Ramos (cell line): ENCODE results near the gene TNPO3.
"Not testable (repeated sequence)": the region's sequence is repeated elsewhere in the genome, so short reads cannot be mapped to it uniquely, and the experiment has no call there.

Experiments used
- in situ Hi-C: fragments of 300-500 bp; cut with MboI; formaldehyde crosslinking; loops from one replicate; pipeline ENCODE4 v1.14.3; 2022; ENCODE audit warnings: low sequenced_read_pairs; ENCODE audit not compliant: unreplicated experiment

The TNPO3 gene

DNA sequence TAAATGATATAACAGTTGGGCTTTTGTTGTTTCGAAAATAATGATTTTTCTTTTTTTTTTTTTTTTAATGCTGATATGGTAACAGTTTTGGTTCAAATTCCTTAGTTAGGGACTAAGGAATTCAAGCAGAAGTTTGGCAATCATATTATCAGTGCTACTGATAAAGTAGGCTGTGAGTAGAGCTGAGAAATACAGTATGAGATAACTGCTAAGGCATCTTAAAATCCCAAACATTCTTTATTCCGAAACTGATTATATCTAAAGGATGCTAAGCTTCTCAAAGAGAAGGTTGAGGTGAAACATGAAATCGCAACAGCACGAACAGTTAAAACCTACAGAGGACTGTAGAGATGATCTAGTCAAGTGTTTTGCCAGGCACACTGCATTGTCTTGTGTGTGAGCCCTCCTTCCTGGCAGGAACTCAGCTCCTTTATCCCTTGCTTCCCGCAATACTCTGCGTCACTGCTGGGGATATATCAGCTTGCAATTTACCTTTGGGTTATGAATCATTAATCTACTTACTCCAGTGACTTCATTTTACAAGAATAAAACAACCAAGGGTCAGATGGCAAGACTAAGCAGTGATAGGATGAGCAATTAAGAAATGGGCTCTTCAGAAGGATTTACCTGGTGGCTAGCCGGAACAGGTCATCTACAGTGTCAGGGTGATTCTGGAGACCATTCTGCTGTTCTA is 80.5 kb downstream of the TNPO3 start:
- in situ Hi-C loops: no loop called here

DNA sequence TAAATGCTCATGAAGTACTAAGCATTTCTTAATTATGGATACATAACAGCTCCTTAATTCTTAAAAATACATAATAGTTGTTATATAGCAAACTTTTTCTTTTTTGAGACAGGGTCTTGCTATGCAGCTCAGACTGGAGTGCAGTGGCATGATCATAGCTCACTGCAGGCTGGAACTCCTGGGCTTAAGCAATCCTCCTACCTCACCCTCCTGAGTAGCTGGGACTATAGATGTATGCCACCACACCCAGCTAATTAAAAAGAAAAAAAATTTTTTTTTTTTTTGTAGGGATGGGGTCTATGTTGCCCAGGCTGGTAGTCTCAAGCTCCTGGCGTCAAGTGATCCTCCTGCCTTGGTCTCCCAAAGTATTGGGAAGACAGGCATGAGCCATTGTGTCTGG is 86.3 kb downstream of the TNPO3 start:
- in situ Hi-C loops: no loop called here

DNA sequence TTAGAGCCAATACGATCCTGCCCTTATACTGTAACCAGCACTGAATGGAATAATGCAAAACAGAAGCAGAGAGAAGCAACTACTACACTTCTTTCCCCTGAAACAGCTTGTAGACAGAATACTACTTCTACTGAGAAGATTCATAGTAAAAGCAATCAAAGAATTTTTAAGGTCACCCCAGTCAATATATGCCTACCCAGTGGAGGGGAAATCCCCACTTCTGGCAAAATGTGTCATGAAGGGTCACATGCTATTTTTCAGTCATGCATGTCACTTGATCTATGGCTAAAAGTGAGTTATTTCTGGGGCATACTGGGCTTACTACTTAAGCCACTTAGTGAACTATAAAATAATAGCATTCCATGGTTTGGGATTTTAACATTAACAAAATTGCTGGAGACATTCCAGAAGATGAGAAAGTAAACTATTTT is 91.6 kb downstream of the TNPO3 start:
- in situ Hi-C loops: no loop called here

DNA sequence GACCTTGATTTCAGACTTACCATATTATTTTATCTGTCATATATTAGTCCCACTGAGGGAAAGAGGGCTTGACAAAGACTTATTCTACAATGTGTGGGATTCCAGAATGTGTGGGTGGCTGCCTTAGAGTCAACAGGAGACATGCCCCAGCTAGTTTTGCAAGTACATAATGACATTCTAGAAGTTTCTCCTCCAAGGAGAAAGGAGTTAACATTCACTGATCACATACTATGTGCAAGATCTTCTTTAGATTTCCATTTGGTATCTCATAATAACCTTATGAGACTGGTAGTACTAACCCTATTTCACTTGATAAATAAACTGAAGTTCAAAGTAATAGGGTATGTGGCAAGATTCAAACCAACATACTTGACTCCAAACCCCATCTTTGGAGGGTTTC is 92.0 kb downstream of the TNPO3 start:
- in situ Hi-C loops: no loop called here

DNA sequence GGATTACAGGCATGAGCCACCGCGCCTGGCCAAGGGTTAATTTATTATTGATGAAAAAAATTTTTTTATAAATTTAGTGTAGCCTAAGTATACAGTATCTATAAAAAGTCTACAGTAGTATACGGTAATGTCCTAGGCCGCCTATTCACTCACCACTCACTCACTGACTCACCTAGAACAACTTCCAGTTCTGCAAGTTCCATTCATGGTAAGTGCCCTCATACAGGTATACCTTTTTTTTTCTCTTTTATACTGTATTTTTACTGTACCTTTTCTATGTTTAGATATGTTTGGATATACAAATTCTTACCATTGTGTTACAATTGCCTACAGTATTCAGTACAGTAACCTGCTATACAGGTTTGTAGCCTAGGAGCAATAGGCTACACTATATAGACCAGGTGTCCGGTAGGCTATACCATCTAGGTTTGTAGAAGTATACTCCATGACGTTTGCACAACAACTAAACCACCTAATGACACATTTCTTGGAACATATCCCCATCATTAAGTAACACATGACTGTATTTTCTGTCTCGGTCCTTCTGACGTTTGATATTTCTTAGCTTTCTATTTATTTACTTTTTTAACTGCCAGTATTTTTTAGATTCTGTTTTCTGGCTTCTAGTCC is 93.8 kb downstream of the TNPO3 start:
- in situ Hi-C loops: no loop called here

DNA sequence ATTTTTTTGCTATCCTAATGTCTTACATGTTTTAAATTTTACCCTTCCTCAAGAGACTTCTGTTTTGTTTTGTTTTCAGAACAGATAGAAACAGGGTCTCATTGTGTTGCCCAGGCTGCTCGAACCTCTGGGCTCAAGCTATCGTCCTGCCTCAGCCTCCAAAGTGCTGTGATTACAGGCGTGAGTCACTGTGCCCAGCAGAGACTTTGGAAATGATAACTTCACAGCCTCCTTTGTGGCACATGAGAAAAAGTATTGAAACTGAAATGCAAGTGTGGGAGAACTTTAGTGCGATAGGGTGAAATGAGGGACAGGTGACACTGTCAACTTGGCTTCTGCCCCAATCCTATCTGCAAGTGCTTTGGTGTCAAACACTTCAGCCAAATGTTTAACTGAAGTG is 95.6 kb downstream of the TNPO3 start:
- in situ Hi-C loops: no loop called here

DNA sequence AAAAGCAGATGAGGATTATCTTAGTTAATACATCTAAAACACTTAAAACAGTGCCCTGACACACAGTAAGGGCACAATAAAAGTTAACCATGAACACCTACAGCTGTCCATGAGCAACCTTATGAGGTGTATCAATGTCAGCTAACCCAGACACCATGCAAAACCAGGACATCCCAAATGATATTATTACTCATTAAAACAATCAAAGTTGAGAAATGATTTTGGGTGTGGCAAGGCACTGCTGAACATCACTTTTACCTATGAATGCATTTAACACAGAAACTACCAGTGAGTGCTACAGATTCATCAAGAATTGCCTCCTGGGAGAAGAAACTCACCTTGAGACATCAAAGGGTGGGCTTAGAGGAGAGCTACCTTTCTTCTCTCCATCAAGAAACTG is 98.9 kb downstream of the TNPO3 start:
- in situ Hi-C loops: no loop called here

DNA sequence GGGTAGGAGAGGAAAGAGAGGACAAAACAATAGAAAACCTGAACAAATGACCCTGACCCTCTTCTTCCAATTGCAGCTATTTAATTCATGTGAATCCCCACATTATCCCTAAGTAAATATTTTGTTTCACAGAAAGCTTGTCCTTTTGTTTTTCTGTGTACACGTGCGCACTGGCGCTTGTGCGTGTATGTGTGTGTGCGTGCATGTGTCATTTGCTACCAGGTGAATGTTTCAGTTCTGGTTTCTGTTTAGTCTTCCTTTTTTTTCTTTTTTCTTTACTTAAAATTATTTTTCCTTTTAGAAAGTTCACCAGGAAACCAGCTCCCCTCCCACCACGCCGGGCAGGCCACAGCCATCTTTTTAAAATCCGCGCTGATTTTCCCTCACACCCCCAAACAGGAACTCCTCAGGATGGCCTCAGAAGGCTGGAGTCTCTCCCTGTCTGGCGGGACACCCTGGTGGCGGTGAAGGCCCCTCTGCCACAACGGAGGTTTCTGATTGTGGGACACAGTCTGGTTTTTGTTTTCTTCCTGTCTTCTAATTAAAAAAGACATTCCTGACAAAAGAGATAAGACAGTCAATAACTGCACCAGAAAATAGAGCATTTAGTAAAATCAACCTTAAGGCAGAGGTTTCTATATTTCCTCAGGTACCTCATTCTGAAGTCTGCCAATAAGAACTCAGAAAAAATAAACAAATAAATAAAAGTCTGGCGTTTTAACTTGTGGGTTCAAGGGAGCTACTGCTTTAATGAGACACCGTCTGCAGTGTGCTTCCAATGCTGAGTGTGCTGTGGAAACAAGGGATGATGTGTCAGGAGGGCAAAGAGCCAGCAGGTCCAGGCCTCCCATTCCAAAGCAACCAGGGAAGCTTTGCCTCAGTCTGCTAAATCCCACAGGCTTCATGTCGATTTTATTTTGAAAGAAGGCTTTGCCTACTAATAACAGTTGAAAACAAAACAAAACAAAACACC is 99.8 kb downstream of the TNPO3 start:
- in situ Hi-C loops: no loop called here

DNA sequence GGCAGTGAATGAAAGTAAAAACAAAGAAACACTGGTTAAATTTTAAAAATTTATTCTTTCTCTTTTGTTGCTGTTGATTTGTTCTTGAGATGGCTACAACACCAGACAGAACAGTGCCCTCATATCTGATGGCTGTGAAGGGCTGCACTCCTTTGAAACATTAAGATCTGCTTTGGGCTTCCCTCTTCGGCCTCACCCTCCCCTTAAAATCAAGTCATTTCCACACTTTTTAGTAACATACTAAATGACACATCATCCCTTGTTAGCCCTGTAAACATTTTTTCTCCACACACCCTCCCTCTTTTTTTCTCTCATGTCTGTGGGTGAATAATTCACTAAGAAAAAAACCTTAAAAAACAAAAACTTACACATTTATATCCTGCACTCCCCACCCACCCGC is 100.8 kb downstream of the TNPO3 start:
- in situ Hi-C loops: no loop called here

DNA sequence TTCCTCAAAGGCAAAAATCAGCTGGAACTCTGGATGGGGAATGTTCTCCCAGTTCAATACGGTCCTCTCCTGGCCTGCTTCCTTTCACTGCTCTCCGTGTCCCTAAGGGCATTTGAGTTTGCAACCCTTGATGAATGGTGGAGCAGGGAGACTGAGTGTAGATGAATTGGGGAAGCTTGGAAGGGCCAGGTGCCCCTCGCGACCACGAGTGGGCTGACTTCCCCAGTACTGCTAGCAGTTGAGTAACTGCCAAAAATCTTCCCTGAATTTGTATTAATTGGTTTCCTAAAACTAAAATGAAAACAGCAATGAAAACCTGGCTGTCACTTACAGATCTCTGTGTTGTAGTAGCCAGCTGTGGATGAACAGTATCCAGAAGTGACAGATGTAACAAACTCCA is 103.6 kb downstream of the TNPO3 start:
- in situ Hi-C loops: no loop called here

DNA sequence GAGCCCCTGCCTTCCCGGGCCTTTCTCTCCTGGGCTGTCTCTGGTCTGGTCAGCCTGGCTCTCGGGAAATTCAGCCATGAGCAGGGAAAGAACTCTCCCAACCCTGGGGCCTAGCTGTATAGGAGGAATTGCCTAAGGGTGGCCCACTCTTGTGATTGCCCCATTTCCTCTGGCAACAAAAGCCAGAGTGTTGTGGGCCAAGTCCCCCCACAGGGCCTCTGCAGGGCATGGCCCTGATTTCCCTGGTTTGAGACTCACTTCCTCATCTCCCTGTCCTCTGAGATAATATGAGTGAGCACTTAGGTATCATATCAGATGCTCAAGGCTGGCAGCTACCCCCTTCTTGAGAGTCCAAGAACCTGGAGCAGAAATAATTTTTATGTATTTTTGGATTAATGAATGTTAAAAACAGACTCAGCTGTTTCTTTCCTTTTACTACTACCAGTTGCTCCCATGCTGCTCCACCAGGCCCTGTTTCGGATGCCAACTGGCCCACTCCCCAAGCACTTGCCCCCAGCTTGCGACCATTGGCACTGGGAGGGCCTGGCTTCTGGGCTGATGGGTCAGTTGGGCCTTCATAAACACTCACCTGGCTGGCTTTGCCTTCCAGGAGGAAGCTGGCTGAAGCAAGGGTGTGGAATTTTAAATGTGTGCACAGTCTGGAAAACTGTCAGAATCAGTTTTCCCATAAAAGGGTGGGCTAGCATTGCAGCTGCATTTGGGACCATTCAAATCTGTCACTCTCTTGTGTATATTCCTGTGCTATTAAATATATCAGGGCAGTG is 105.7 kb downstream of the TNPO3 start:
- in situ Hi-C loops: no loop called here

DNA sequence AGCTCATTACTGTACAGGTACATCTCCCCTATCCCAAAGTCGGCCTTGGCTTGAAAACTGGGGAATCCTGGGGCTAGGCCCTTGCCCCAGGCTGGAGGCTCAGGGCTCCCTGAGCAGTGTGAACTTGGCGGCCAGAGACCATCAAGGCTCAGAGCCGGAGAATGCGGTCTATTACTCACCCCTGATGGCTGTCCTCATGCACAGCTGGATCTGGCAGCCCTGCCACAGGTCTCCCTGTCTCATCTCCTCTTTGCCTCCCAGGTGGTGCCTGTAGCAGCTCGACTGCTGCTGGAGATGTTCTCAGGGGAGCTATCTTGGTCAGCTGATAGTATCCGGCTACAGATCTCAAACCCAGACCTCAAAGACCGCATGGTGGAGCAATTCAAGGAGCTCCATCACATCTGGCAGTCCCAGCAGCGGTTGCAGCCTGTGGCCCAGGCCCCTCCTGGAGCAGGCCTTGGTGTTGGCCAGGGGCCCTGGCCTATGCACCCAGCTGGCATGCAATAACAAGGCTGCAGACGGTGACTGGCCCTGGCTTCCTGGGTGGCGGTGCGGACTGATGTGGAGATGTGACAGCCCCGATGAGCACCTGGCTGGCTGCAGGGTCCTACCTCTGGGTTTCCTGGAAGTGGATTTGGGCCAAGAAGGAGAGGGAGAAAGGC is 106.5 kb downstream of the TNPO3 start:
- in situ Hi-C loops: no loop called here

DNA sequence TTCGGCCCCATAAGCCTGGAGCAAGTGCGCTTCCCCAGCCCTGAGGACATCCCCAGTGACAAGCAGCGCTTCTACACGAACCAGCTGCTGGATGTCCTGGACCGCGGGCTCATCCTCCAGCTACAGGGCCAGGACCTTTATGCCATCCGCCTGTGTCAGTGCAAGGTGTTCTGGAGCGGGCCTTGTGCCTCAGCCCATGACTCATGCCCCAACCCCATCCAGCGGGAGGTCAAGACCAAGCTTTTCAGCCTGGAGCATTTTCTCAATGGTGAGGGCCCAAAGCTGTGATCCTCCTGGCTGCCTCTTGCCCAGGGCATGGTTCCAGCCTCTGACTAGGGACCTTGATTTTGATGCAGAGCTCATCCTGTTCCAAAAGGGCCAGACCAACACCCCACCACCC is 107.1 kb downstream of the TNPO3 start:
- in situ Hi-C loops: no loop called here

DNA sequence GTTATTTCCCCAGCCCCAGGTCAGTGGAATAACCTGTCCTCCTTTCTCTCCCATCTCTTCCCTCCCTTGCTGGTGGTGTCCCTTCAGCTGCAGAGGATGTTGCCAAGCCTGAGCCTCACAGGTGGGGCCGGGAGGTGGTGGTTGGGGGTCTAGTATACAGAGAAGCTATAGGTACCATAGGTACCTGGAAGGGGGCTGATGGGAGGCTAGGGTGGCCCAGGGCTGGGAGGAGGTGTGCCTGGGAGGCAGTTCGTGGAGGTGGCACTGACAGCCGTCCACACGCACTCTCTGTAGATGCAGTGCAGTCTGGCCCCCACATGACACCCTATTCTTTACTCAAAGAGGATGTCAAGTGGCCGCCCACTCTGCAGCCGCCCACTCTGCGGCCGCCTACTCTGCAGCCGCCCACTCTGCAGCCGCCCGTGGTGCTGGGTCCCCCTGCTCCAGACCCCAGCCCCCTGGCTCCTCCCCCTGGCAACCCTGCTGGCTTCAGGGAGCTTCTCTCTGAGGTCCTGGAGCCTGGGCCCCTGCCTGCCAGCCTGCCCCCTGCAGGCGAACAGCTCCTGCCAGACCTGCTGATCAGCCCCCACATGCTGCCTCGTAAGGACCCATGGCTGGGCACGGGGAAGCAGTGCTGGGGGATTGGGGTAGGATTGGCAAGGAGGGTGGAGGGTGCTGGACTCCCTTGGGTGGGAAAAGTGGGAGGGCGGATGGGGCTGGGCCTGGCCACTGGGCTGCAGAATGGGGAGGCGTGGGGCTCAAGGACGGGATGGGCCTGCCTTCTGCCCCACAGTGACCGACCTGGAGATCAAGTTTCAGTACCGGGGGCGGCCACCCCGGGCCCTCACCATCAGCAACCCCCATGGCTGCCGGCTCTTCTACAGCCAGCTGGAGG is 107.7 kb downstream of the TNPO3 start:
- in situ Hi-C loops: no loop called here

DNA sequence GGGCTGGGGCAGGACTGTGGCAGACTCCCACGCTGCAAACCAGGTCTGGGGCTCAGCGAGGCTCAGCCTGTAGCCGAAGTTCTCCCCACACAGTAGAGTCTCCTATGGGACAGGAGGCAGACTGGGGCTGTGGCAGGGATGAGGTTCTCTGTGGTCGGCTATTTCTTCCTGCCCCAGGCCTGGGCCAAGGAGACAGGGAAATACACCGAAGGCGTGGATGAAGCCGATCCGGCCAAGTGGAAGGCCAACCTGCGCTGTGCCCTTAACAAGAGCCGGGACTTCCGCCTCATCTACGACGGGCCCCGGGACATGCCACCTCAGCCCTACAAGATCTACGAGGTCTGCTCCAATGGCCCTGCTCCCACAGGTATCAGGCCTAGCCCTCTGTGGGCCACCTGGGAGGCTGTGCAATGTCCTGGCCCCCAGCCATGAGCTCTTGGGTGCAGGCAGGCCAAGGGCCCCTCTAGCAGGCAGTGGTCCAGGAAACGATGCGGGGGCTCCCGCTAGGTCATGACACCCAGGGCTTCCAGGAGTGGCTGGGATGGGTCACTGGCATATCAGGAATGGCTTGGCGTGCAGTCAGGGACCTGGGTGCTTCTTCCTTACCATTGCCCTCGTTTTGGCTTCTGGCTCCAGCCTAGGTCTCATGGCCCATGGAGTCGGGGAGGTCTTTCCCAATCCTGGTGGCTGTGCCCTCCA is 109.1 kb downstream of the TNPO3 start:
- in situ Hi-C loops: no loop called here

DNA sequence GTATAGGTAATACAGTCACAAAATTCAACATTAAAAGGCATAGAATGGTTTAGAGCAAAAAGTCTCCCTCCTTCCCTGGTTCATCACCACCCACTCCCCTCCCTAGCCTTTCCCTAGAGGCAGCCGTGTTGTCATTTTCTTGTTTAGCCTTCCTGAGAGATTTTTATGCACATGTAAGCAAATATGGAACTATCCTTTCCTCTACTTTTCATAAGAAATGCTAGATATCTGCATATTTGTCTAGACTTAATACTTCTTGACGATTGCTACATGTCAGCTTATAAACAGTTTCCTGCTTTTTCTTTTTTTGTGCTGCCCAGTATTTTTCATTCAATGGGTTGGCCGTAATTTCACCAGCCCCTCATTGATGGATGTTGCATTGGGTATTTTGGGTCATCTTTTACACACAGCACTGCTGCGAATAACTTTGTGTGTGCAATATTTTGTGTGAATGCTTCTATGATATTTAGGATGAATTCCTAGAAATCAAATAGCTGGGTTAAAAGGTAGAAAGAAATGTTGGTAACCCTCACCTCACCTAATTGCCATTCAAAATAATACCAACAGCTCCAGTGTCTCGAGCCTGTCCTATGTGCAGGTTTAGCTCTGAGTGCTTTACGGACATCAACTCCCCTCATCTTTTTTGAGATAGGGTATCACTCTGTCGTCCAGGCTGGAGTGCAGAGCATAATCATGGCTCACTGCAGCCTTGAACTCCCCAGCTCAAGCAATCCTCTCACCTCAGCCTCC is 110.2 kb downstream of the TNPO3 start:
- in situ Hi-C loops: no loop called here

DNA sequence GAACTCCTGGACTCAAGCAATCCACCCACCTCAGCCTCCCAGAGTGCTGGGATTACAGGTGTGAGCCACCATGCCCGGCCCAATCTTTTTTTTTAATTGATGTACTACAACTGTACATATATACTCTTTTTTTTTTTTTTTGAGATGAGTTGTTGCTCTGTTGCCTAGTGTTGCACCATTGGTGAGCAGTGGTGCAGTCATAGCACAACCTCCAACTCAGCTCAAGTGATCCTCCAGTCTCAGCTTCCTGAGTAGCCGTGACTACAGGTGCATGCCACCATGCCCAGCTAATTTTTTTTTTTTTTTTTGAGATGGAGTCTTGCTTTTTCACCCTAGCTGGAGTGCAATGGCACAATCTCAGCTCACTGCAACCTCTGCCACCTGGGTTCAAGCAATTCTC is 111.7 kb downstream of the TNPO3 start:
- in situ Hi-C loops: not testable (repeated sequence)
